Measurements from ENCODE around the gene MBIP.

MBIP gene

DNA sequence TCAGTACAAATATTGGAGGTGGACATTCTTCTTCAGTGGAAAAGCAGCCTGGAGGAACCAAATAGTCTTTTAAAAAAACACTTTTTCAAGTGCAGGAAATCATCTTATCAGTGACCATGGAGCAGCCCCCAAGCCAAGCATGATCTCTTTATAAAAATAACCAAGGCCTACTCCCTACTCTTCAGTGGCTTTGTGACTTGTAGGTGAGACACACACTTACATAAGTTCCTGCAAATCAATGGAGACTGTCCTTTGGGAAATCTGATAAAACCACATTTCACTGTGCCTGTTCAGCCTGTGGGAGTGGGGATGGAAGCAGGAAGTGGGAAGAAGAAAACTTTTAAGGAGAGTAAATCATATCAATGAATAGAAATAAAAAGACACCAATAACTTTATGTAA, 56.3 kb downstream of the MBIP start:
- no peak for DNase-seq (ENCODE audit: low spot score)

DNA sequence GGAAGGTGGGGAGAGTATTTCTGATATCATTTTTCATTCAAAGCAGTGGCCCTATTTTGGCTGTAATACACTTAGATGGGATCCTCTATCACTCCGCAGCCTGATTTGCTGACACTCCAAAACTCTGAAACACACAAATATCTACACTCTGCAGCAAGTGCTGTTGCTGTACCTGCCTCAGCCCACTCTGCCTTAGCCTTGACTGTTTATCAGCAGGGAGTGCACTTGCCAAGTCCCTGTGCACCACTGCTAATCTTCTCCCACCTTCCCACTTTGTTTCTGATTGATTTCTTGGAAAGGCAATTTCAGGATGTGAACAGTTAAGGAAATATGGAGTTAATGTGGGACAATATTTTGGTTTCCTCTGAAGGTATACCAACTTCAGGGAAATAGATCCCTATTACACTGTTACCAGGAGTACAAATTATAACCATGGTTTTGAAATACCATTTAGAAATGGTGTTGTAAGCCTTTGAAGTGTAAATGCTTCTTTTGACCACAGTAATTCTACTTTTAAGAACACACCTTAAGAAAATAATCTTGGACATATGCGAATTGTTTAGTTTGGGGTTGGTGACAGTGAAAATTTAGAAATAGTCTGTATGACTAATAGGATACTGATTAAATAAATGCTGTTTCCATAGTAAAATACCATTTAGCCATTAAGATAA, 59.3 kb downstream of the MBIP start:
- no peak for DNase-seq (ENCODE audit: low spot score)

DNA sequence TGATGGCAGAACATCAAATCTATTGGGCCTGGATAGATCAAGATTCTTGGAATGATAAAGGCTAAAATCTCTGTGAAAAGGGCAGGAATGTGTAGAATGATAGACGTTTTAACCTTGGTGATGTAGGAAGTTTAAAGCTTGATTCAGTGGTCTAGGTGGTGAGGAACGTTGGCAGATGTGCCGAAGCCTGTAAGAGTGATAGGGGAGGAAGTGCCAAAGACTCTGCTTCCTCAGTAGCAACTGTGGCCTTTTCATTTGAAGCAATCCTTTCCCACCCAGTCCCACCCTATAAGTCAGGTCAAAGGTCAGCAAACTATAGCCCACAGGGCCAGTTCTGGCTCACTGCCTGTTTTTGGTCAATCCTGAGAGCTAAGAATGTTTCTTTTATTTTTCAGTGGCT, 62.2 kb downstream of the MBIP start:
- DNase-seq (ENCODE audit: low spot score) = no peak

DNA sequence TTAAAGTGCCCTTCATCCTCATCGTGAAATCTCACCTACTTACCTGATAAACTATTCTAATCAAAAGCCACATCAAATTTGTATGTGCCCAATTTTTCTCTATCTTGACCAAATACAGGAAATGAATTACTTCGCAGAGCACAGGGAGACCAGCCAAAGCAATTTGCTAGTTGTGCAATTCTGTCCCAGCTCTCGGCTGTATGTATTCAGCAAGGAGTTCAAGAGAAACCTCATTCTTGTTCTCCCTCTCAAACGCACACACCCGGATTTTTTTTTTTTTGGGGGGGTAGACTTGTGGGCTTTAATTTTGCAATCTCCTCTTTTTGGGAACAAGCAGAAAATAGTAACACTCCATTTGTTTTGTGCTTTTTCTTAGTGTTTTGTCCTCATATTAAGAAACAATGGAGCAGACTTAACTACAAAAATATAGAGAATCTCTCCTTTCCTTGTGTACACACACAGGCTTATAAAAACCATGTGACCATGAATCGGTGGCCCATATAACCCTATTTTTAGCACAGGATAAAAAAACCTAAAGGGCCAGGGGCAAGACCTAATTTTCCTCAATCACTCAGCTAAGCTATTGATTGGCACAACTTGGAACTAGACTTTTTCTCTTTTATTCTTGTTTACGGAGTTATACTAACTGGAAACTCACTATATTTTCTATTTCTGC, 64.2 kb downstream of the MBIP start:
- no peak for DNase-seq (ENCODE audit: low spot score)

- DNase-seq (ENCODE audit: low spot score) = peak; percentile 63
Observed at GRCh38 chr14:36254020-36254624, 66.3 kb downstream of the MBIP start.

Data from kidney tubule cell (primary cell).